NCI-H1930 (cell line): Measurements from ENCODE around the gene VPS54.
"Not testable (repeated sequence)": the region's sequence is repeated elsewhere in the genome, so short reads cannot be mapped to it uniquely, and the experiment has no call there.

Experiments
- DNase-seq, 2 experiments: peaks; one replicate each; lab custom pipeline; 2025; lab: John Stamatoyannopoulos, UW

VPS54 gene

DNA sequence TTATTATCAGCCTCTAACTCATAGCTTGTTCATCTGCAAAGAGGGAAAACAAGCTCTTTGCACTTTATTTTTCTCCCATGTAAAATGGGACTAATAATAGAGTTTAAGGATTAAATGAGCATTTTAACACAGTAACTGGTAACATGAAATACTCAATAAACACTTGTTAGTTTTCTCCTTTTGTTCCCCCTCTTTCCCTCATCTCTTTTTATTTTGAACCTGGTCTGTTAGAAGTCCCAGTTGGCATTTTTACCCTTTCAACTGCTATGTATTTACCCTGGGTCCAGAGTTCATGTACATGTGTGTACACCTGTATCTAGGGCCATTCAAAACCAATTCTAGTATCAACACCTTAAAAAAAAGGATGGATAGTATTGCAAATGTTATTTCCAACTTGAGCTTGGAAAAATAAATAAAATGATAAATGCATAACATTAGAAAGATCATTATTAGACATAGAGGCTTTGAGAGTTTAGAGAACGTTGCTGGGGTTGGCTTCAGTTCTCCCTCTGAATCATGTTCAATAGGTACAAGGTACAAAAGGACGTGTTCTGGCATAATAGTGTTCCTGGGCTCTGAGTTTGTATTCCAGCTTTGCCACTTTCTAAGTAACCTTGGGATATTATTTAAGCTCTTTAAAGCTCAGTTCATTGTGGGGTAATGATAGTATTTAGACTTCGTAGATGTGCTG is 5.2 kb upstream of the VPS54 start:
- no peak for DNase-seq

DNA sequence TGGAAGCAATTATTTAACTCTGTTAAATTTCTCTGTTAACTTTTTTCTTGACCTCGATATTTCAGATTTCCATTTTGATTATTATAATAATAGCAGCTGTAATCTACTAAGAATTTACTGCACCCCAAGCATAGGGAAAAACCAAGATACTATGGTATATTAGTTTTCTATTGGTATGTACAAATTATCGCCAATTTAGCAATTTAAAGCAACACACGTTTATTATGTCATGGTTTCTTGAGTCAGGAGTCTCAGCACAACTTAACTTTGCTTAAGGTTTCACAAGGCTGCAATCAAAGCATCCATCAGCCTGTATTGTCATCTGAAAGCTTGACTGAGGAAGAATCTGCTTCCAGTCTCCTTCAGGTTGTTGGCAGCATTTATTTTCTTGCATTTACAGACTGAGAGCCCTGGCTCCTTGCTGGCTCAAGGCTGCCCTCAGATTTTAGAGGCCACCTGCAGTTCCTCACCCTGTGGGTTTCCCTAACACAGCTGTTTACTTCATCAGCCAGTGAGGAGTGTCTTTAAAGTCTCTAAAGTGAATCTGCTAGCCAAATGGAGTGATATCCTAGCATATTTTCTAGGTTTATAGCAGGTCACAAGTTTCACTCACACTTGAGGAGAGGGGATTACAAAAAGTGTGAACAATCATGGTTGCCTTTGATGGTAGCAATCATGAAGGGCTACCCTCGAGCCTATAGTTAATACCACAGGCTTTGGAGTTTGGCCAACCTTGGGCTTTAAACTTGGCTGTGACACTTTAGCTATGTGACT is 4.4 kb upstream of the VPS54 start:
- no peak for DNase-seq

DNA sequence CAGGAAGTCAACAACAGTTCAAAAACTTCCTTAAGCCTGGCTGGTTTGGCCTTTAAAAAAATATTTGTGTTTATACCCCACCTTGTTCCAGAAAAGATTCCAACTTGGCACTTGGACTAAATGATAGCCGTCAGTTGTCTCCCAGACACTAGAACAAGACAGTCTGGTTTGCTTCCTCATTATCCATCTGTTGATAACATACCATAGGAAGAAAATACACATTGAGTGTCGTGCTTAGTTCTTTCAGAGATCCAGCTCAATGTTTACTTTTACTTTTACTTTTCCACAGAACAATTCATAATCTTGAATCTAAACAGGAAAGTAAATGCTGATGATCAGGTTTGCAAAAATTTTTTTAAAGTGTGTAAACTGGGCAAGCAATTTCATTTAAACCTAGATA is 2.4 kb upstream of the VPS54 start:
- no peak for DNase-seq

DNA sequence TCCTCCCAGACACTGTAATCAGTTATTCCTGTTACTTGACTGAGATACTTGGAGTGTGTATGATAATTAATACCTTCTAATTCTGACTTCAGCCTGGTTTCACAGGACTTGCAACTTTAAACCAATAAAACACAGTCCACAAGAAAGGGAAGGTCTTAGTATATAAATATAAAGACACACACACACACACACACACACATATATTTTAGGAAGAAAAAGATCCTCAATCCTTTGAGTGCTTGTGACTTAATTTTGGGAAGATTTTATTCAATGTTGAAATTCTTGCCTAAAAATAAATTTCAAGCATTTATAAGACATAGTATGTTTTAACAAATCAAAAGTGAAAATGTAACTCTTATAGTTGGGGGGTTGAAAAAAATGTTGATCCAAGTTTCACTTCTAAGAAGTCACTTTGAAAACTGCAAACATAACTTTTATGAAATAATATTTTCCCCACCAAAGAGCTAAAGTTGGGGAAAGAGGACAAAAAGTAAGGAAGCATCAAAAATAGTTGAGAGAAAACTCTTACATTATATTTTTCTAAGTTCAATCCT is 824 bp upstream of the VPS54 start:
- DNase-seq, result no peak

DNA sequence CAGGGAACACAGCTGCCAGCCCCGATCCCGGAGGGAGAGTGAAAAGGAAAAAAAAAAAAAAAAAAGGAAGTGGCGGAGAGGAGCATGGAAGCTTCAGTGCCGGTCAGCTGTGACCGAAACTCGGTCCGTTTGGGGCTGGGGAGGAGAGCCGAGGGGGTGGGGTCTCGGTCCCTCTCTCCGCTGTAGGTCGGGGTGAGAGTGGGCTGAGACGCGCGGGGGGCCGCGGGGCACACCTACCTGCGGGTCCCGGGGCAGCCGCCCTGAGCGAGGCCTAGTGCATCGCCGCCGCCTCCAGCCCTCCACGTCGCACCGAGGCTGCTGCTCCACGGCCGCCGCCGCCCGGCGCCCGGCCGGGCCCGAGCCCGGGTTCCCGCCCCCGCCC is 536 bp downstream of the VPS54 start:
- no peak for DNase-seq

DNA sequence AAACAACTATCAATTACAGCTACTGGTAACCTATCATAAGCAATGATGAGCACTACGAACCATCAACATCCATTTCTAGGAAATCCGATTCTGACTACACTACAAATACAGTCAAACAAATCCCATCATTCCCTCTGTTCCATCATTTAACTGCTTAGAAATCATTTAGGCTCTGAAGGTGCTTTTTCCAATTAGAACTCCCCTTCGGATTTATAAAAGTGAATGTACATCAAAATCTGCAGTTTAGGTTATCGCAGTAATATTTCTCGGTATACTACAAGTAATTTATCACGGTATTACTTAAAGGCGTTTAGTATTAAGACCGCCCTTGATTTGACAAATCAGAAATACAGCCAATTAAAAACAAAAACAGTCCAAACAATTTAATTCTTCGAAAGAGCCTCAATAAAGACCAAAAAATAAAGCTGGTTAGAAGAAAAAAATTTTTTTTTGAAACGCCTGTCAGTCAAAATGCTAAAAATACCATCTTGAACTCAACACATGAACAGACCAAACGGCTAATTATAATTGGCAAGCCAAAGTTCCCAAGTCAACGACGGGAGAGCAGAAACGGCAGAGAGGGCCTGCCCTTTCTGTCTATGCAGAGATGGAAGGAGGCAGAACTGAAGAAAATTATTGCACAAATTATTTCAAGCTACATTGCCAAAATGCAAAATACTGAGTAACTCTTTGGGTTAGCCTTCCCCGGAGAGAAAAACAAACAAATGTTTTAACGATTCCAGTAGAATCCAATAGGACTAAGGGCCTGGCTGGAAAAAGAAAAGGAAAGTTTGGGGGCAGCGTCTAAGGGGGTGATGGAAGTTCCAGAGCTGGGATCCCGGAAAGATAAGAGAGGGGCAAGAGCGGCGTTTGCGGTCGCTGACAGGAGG is 1.2 kb downstream of the VPS54 start:
- no peak for DNase-seq

DNA sequence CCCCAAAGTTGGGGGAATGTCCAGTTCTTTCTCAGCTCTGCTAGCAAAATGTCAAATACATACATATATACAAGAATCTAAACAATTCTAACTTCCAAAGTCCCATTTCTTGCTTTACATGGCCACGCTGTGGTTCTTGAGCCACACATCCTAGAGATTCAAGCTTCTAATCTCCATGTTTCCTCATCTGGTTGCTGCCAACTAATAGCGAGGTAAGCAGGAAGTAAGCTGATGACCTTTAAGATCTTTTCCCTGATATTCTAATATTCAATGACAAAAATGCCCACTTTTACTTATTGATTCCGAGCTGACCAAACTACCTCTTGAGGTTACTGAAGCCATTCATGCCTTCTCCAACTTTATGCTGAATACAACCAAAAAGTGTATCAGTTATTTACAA is 3.3 kb downstream of the VPS54 start:
- no peak for DNase-seq

DNA sequence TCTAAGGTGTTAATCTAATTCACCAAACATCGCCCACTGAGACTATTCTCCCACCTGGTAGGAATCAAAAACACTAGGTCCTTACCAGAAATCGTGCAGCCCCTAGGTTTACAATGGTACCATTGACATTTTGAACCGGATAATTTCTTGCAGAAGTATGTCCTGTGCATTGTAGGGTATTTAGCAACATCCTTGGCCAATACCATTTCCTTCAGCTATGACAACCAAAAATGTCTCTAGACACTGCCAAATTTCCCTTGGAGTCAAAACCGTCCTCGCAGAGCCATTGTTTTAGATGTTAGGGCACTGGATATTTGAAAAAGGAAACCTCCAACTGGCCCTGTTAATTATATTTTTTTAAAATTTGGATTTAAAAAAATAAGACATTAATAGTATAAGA is 3.8 kb downstream of the VPS54 start:
- no peak for DNase-seq

DNA sequence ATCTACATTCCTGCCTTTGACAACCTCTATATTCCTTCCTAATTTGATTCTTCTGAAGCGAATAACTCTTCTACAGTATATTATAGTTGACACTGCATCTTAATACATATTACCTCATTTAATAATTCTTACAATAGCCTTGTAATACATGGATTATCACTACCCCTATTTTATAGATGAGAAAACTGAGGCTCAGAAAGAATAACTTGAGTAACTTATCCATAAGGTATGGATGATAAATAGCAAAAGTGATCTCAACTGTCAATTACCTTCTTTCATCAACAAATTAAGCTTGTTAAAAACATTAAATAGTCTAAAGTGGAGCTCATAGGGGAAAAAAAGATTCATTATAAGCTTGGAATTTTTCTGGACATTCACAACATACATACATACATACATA is 4.6 kb downstream of the VPS54 start:
- no peak for DNase-seq

DNA sequence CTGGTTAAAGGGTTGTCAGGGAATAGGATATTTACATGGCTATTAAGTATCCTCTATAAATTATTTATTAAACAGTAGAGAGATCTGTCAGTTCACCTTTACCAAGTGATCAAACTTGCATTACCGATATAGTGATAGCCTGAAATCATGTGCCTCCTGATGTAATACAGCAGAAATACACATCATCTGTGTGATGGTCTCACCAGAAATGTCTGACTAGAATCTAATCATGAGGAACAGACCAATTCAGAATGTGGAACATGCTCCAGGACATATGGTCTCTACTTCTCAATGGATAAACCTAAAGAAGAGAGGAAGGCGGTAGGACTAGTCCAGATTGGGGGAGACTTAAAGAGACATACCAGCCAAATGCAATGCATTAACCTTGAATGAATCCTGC is 6.2 kb downstream of the VPS54 start:
- DNase-seq, result no peak

DNA sequence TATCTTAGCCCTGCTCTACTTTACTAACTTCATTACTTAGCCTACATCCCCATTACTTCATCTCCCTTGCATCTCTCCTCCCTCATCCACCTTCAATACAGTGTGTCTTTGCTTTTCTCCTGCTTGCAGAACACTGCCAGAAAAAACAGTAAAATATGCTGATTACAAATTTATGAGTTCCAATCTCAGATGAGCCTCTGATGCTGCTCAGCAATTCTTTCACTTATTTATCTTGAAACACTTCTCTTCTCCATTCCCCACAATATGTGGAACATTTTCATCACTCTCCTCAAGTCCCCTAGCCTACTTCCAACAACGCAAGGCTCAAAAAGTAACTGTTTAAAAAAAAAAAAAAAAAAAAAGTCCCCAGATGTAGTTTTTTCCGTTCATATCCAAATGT is 7.1 kb downstream of the VPS54 start:
- DNase-seq, result no peak

DNA sequence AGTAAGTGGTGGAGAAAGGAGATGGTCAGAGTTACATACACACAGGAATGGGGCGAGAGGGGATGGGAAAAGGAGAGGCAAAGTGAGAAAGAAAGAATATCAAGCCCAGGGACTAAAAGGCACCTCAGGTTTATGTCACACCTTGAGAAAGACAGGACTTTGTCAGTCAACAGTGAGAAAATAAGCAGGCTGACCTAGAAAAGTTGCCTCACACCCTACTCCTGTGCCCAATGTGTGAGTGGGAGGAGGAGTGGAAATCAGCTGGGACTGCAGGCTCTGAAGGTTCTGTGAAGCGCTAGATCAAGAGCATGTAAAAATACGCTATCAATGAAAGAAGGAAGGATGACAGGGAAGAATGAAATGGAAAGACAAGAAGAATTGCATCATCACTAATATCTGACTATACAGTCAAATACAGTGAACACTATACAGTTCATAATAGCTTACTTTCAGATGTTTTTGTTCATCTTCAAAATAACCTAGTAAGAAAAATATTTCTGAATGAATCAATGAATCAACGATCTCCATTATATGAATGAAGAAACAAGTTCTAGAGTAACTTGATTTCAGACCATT is 10.7 kb downstream of the VPS54 start:
- no peak for DNase-seq

DNA sequence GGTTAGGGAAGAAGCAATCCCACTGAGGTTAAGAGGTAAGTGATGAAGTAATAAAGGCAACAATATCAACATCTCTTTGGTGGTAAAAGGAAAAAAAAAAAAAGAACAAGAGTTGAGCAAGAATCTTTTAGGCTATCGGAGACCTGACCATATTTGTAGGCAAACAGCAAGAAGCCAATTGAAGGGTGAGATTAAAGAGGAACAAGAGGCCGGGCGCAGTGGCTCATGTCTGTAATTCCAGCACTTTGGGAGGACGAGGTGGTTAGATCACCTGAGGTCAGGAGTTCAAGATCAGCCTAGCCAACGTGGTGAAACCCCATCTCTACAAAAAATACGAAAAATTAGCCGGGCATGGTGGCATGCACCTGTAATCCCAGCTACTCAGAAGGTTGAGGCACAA is 11.3 kb downstream of the VPS54 start:
- no peak for DNase-seq

DNA sequence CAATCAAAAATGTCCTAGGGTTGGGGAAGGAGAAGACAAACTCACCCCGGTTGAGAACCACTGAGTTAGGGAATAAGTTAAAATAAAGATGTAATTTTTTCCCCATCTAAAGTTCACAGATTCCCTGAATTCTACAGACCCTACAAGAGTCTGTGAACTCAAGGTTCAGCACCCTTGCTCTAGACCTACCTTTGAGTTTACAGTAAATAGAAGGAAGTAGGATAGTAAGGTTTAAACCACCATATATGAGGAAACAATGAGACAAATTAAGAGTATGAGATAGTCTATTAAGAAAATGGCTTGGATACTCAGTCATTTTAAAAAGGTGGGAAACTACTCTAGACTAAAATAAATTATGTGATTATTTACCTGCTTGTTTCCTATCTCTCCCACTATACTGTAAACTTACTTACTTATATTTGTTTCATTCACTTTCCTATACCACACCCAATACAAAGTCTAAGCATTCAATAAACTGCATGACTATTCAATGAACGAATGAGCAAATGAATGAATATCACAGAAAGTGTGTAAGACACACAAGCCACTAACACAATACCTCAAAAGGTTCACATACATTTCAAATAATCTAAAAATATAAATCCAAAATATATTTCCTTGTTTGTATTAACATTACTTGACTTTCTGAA is 13.4 kb downstream of the VPS54 start:
- no peak for DNase-seq

DNA sequence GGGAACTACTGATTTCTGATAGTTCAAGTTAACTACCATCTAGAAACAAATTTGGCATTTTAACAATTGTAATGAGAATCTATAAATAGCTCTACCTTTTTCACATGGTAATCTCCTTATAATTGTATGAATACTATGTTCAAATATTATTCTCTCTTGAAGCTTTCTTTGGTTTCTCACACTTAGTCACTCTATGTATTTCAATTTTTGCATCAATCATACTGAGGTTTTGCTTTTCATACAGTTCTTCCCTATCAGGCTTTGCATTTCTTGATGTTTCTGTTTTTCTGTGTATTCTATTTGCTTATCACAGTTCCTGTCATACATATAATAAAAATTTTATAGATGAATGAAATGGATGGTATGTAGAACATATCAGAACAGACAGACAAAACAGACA is 16.0 kb downstream of the VPS54 start:
- no peak for DNase-seq

DNA sequence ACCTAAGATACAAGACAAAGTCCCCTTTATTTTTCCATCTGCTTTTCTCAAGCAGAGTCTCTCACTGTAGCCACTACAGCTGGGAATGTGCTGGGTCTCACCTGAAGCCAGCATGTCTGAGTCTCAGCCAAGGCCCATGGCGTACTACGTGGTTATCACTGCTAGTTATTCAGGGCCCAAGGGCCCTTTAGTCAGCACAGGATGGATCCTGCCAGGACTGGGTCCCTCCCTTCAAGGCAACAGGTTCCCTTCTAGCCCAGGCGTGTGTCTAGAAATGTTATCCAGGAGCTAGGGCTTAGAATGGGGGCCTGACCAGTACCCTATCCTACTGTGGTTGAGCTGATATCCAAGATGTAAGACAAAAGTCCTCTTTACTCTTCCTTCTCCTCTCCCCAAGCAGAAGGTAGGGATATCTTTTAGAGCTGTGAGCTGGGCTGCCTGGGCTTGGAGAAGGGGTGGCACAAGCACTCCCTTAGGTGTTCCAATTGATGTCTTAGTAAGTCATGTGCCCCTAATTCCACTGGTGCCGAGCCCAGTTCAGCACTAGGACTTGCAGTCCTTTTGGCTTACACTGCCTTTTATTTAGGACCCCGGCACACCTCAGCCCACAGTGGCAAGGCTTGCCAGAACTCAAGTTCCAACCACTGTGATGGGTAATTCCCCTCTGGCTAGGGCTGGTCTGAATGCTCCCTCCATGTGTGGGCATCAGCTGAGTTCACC is 17.7 kb downstream of the VPS54 start:
- DNase-seq, result no peak

DNA sequence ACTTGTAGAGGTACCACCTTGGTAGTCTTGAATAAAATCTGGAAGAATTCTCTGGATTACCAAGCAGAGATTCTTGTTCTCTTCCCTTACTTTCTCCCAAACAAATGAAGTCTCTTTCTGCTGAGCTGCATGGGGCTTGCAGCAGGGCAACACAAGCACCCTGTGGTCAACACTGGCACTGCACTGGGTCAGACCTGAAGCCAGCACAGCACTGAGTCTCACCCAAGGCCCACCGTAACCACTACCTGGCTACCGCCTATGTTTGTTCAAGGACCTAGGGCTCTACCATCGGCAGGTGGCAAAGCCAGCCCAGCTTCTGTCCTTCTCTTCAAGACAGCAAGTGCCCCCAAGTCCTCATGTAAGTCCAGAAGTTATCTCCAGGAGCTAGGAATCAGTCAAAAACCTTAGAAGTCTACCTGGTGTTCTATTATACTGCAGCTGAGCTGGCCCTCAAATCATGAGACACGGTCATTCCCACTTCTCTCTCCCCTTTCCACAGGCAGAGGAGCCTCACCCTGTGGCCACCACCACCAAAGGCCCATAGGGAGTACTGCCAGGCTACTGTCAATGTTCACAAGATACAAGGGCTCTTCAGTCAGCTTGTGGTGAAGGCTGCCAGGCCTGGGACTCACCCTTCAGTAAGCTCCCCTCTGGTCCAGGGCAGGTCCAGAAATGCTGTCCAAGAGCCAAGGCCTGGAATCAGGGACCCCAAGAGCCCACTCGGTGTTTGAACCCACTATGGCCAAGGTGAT is 18.4 kb downstream of the VPS54 start:
- DNase-seq, result no peak

DNA sequence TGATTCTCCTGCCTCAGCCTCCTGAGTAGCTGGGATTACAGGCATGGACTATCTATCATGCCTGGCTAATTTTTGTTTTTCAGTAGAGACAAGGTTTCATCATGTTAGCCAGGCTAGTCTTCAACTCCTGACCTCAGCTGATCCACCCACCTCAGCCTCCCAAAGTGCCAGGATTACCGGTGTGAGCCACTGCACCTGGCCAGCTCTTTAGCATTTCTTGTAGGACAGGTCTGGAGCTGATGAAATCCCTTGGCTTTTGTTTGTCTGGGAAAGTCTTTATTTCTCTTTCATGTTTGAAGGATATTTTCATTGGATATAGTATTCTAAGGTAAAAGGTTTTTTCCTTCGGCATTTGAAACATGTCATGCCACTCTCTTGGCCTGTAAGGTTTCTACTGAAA is 20.2 kb downstream of the VPS54 start:
- DNase-seq, result no peak

DNA sequence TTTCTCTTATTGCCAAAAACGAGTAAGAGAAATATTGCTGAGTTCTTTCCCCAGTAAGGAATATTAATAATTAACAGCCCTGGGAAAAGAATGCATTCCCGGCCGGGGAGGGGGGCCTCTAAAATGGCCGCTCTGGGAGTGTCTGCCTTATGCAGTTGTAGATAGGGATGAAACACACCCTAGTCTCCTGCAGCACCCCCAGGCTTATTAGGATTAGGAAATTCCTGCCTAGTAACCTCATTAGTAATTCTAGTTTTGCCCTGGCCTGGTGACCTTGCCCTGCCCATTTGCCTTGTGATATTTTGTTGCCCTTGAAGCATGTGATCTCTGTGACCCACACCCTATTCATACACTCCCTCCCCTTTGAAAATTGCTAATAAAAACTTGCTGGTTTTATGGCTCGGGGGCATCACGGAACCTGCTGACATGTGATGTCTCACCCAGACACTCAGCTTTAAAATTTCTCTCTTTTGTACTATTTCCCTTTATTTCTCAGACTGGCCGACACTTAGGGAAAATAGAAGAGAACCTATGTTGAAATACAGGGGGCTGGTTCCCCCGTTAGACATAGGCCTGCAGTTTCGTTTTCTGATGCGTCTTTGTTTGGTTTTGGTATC is 22.5 kb downstream of the VPS54 start:
- not testable (repeated sequence) for DNase-seq
